H4 (cell line): ENCODE measurements around the gene SCTR. TPM values are rescaled to one million over a fixed set of nuclear protein-coding genes. Genes with fewer than 3 reads are reported as not detected.
A peak's percentile ranks its signal among the peaks of the same experiment; 100 is the strongest.

Experiments
- DNase-seq: peaks from one replicate; pipeline ENCODE4 v3.0.0-alpha.2; 2015; ENCODE audit warnings: low spot score
- total RNA-seq: library from RNA; depleted of rRNA; stranded (reverse); fragments of >200 nt; shearing (Covaris generic); gene quantifications from 2 replicates; pipeline ENCODE4 v1.2.3, GENCODE V29; 2014

SCTR gene
- total RNA-seq, 1 experiment from 2014 or later: not detected

- DNase-seq: no peak
Observed at GRCh38 chr2:119523383-119523951, 816 bp downstream of the SCTR start.

- DNase-seq: no peak
Observed at GRCh38 chr2:119522671-119523070, 1.6 kb downstream of the SCTR start.

GRCh38 chr2:119521433-119522050 lies 2.7 kb downstream of the SCTR start:
- DNase-seq: no peak

GRCh38 chr2:119520696-119521432 lies 3.4 kb downstream of the SCTR start:
- no peak for DNase-seq

- DNase-seq: no peak
Observed at GRCh38 chr2:119519057-119519408, 5.2 kb downstream of the SCTR start.

GRCh38 chr2:119518401-119519056 lies 5.8 kb downstream of the SCTR start:
- DNase-seq: no peak

GRCh38 chr2:119517433-119517832 lies 6.8 kb downstream of the SCTR start:
- peak; percentile 49 for DNase-seq

GRCh38 chr2:119516121-119516520 lies 8.2 kb downstream of the SCTR start:
- DNase-seq: no peak

- no peak for DNase-seq
Observed at GRCh38 chr2:119513832-119514231, 10.5 kb downstream of the SCTR start.

GRCh38 chr2:119512946-119513345 lies 11.3 kb downstream of the SCTR start:
- no peak for DNase-seq

- DNase-seq: no peak
Observed at GRCh38 chr2:119511989-119512388, 12.3 kb downstream of the SCTR start.

- DNase-seq: no peak
Observed at GRCh38 chr2:119508756-119509155, 15.5 kb downstream of the SCTR start.

GRCh38 chr2:119496682-119497081 lies 27.6 kb downstream of the SCTR start:
- DNase-seq: no peak

GRCh38 chr2:119495948-119496347 lies 28.3 kb downstream of the SCTR start:
- DNase-seq: no peak

GRCh38 chr2:119494163-119494790 lies 30.0 kb downstream of the SCTR start:
- DNase-seq: no peak

- DNase-seq: peak; percentile 84
Observed at GRCh38 chr2:119491776-119492525, 32.3 kb downstream of the SCTR start.

- peak; percentile 36 for DNase-seq
Observed at GRCh38 chr2:119490653-119491195, 33.6 kb downstream of the SCTR start.

- no peak for DNase-seq
Observed at GRCh38 chr2:119490106-119490505, 34.2 kb downstream of the SCTR start.

- no peak for DNase-seq
Observed at GRCh38 chr2:119489232-119489952, 34.9 kb downstream of the SCTR start.
